GM20431 (cell line): Measurements from ENCODE around the gene SRRM3.
"Not testable (repeated sequence)": the region's sequence is repeated elsewhere in the genome, so short reads cannot be mapped to it uniquely, and the experiment has no call there.

Experiments
- in situ Hi-C: fragments of 300-500 bp; cut with MseI, MboI; formaldehyde crosslinking; loops from one replicate; pipeline ENCODE4 v1.15.0; 2020; ENCODE audit warnings: low sequenced_read_pairs; ENCODE audit not compliant: unreplicated experiment

Gene SRRM3

DNA sequence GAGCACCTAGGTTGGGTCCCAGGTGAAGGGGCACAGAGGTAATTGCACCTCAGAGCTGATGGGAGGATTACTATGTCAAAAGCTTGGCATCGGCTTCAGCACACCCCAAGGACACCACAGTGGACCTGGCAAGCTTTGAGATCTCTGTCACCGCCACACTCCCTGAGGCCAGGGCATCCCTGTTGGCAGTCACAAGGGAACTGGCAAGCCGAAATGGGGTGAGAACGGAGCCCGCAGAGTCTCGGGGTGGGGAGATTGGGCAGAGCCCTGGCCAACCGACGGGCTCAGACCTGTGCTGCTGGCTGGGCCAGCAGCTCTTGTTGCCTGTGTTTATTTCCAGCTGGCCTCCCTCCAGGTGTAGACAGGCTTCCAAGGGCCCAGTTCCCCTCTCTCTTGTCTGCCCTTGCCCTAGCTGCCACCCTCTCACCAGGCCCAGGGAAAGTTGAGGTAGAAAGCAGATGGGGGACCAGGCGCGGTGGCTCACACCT, 103.2 kb downstream of the SRRM3 start:
- in situ Hi-C loops = no loop called here

DNA sequence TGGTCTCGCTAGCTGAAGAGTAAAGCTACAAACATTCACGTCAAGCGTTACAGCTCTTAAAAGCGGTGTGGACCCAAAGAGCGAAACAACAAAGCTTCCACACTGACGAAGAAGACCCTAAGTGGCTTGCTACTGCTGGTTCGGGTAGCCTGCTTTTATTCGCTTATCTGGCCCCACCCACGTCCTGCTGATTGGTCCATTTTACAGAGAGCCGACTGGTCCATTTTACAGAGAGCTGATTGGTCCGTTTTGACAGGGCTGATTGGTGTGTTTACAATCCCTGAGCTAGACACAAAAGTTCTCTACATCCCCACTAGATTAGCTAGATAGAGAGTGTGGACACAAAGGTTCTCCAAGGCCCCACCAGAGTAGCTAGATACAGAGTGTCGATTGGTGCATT, 107.2 kb downstream of the SRRM3 start:
- in situ Hi-C loops = not testable (repeated sequence)

DNA sequence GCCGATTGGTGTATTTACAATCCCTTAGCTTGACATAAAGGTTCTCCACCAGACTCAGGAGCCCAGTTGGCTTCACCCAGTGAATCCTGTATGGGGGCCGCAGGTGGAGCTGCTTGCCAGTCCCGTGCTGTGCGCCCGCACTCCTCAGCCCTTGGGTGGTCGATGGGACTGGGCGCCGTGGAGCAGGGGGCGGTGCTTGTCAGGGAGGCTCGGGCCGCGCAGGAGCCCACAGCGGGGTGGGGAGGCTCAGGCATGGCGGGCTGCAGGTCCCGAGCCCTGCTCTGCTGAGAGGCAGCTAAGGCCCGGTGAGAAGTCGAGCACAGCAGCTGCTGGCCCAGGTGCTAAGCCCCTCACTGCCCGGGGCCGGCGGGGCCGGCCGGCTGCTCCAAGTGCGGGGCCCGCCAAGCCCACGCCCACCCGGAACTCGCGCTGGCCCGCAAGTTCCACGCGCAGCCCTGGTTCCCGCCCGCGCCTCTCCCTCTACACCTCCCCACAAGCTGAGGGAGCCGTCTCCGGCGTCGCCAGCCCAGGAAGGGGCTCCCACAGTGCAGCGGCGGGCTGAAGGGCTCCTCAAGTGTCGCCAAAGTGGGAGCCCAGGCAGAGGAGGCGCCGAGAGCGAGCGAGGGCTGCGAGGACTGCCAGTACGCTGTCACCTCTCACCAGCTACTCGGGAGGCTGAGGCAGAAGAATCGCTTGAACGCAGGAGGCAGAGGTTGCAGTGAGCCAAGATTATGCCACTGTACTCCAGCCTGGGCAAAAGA, 107.8 kb downstream of the SRRM3 start:
- in situ Hi-C loops = loop anchor here (10.0 kb wide), 1 partner anchor 135 kb away; no protein-coding TSS in a partner anchor

DNA sequence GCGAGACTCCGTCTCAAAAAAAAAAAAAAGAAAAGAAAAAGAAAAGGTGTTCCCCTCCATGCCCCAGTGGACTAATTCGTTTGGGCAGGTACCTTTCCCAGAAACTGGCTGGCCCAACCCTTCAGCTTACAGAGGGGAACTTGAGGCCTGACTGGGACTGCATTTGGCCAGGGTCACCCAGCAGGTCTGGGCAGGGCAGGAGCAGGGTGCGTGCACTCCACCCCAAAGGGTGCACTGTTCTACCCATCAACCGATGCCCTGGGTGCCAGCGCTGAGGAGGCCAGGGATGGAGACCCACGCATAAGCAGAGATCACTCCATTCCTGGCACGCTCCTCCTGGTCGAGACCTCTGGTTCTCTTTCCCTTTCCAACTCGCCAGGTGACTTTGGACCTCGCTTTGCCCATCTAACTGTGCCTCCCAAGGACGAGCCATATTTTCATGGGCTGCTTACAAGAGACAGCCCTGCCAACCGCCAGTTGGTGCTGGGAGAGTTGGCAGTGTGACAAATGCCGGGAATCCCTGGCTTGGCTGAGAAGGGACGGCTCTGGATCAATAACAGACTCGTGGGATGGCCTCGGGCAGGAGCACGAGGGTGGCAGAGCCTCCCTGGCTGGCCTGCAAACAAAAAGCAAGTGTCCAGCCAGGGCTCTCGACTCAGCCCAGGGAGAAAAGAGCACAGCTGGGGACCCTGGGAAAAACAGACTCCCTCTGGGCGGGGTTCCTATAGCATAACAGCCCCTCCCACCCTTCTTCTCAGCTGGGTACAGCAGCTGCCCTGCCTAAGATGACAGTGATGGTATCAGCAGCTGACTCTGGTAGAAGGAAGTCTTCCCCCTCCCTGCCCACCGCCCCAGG, 108.6 kb downstream of the SRRM3 start:
- in situ Hi-C loops = loop anchor here (10.0 kb wide), 1 partner anchor 136 kb away; no protein-coding TSS in a partner anchor

DNA sequence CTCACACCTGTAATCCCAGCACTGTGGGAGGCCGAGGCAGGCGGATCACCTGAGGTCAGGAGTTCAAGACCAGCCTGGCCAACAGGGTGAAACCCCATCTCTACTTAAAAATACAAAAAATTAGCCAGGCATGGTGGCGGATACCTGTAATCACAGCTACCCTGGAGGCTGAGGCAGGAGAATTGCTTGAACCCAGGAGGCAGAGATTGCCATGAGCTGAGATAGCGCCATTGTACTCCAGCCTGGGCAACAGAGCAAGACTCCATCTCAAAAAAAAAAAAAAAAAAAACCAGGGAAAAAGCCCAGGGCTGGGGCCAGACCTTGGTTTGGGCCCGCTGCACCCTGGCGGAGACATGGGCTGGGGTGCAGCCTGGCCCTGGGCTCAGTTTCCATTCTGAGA, 110.1 kb downstream of the SRRM3 start:
- in situ Hi-C loops = loop anchor here (10.0 kb wide), 1 partner anchor 137 kb away; no protein-coding TSS in a partner anchor

- in situ Hi-C loops = loop anchor here (10.0 kb wide), 1 partner anchor 139 kb away; no protein-coding TSS in a partner anchor
These were observed 112.5 kb downstream of the SRRM3 start for GRCh38 chr7:76314042-76314721.

DNA sequence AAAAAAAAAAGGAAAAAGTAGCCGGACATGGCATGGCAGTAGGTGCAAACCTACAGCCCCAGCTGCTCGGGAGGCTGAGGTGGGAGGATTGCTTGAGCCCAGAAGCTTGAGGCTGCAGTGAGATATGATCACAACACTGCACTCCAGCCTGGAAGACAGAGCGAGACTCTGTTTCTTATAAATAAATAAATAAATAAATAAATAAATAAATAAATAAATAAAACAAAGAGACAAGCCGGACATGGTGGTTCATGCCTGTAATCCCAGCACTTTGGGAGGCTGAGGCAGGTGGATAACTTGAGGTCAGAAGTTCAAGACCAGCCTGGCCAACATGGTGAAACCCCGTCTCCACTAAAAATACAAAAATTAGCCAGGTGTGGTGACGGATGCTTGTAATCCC, 113.0 kb downstream of the SRRM3 start:
- in situ Hi-C loops = loop anchor here (10.0 kb wide), 1 partner anchor 140 kb away; no protein-coding TSS in a partner anchor

DNA sequence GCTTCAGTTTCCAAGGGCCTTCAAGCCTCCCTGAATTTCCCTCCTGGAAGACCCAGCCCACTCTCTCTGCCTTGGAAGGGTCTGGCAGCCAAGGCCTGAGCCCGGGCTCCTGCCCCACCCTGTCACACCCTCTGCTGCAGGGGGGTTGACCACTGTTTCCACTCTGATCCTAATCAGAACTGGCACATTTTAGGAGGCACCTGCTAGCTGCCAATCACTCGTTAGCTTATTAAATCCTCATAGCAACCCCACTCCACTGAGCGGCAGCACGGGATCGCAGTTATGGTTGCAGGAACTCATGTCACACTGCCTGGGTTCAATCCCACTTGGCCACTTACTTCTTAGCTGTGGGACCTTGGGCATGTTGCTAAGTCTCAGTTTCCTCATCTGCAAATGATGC, 113.7 kb downstream of the SRRM3 start:
- in situ Hi-C loops = loop anchor here (10.0 kb wide), 1 partner anchor 141 kb away; no protein-coding TSS in a partner anchor

GRCh38 chr7:76316984-76317781, 115.5 kb downstream of the SRRM3 start:
- in situ Hi-C loops = loop anchor here (10.0 kb wide), 1 partner anchor 142 kb away; no protein-coding TSS in a partner anchor

GRCh38 chr7:76317782-76318487, 116.2 kb downstream of the SRRM3 start:
- in situ Hi-C loops = loop anchor here (10.0 kb wide), 1 partner anchor 143 kb away; no protein-coding TSS in a partner anchor

DNA sequence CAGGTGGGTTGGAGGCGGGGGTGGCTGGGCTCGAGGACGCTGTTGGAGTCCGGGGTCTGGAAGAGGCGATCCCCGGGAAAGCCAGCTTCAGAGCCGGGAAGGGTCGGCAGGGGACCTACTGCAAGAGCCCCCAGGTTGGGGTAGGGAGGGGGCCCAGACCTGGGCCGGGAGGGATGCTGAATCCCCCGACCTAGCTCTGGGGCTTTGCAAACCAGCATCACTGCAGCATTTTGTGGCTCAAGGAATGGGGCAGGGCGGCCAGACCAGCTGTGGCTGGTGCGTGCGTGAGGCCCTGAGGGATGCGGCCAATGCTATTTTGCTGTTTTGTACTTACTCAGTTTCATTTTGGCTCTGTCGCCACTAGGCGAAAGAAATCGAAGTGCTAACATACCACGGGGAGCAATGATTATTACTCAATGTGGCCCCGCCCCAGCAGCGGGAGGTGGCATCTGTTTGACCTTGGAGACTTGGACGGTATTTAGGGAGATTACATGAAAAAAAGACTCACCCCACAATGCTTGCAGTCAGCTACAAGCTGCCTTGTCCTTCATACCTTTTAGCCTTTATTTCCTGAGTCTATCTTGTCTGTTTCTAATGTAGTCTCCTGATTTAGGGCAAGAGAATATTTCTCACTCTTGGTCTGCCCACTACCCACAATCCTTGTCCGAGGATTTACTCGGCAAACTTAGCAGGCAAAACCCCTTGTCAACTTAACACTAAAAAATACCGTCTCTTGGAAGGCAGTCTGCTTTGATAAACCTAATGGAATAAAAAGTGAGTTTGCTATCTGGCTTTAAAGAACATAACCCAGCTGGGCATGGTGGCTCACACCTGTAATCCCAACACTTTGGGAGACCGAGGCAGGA, 117.0 kb downstream of the SRRM3 start:
- in situ Hi-C loops = loop anchor here (10.0 kb wide), 1 partner anchor 144 kb away; no protein-coding TSS in a partner anchor

- in situ Hi-C loops = no loop called here
These were observed 123.4 kb downstream of the SRRM3 start for GRCh38 chr7:76325092-76325491.

GRCh38 chr7:76325811-76326210, 124.1 kb downstream of the SRRM3 start:
- in situ Hi-C loops = no loop called here

GRCh38 chr7:76326646-76327233, 125.0 kb downstream of the SRRM3 start:
- in situ Hi-C loops = no loop called here

DNA sequence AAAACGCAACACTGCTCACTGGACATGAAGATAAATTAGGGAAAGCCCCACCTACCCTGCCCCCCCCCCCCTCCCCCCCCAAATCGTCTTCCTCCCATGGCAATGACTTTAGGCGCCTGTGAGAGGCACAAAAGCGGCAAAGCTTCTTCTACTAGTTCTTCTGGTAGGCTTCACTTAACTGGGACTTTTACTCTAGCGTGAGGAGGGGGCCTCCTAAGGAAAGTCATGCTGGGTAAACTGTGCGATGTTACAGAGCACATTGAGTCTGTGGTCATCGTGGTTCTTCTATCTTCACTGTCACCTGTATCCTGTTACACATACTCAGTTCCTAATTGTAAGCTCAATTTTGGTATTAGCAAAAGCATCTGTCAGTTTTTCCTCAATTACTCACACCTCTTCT, 125.9 kb downstream of the SRRM3 start:
- in situ Hi-C loops = no loop called here

GRCh38 chr7:76328389-76328788, 126.7 kb downstream of the SRRM3 start:
- in situ Hi-C loops = no loop called here

DNA sequence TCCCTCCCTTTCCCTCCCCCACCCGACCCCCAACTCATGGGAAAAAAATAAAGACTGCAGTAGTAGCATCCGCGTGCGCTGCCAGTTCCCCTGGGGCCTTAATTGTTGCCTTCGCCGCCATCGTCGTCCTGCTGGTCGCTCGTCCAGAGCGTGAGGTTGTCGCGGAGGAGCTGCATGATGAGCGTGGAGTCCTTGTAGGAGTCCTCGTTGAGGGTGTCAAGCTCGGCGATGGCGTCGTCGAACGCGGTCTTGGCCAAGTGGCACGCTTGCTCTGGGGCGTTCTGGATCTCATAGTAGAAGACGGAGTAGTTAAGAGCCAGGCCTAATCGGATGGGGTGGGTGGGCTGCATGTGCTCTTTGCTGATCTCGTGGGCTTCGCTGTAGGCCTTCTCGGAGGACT, 127.8 kb downstream of the SRRM3 start:
- in situ Hi-C loops = no loop called here
